Cardiac muscle cell (in vitro differentiated cells and primary cell): Measurements from ENCODE around the gene PIK3CD. TPM values are rescaled to one million over a fixed set of nuclear protein-coding genes. Genes with fewer than 3 reads are reported as not detected.
"Not testable (repeated sequence)": the region's sequence is repeated elsewhere in the genome, so short reads cannot be mapped to it uniquely, and the experiment has no call there.

Experiments used
- DNase-seq, 2 donors: peaks; one replicate each; pipeline versions ENCODE4 v3.0.0 to v3.0.0-alpha.2; 2010 to 2017; ENCODE audit warnings: low read depth in 1 of 2, low spot score in 1 of 2
- H3K27ac ChIP-seq: fragments of 200-600 bp; sonication (generic); 2 replicates; pipeline ENCODE4 v1.5.1; 2016
- H3K27me3 ChIP-seq: fragments of 200-600 bp; sonication (generic); 2 replicates; pipeline ENCODE4 v1.6.0; 2016; ENCODE audit warnings: control low read depth
- H3K36me3 ChIP-seq: fragments of 200-600 bp; sonication (generic); 2 replicates; pipeline ENCODE4 v1.5.1; 2016; ENCODE audit warnings: control low read depth
- H3K4me1 ChIP-seq: fragments of 200-600 bp; sonication (generic); 2 replicates; pipeline ENCODE4 v1.8.1; 2017; ENCODE audit warnings: low read depth, mild to moderate bottlenecking, mixed run types
- H3K4me3 ChIP-seq: fragments of 200-600 bp; sonication (generic); 2 replicates; pipeline ENCODE4 v1.5.1; 2016; ENCODE audit warnings: mild to moderate bottlenecking
- H3K9me3 ChIP-seq: fragments of 200-600 bp; sonication (generic); 2 replicates; pipeline ENCODE4 v1.5.1; 2017; ENCODE audit warnings: low read depth, mild to moderate bottlenecking, control low read depth
- CTCF ChIP-seq: IDR thresholded peaks from 2 replicates; pipeline ENCODE4 v1.5.1; 2012; ENCODE audit warnings: low read depth, mild to moderate bottlenecking, low read length
- polyA plus RNA-seq: library from polyadenylated mRNA; unstranded; fragments of >200 nt; fragmentation: Nextera tagmentation; extraction: Ambion mirVana; gene quantifications from 2 replicates; pipeline ENCODE4 v1.2.1, GENCODE V29; 2016
- total RNA-seq: library from RNA; depleted of rRNA; stranded (reverse); fragments of >200 nt; gene quantifications from 2 replicates; pipeline ENCODE4 v1.2.3, GENCODE V29; 2016

Gene PIK3CD
- total and polyA plus RNA-seq, 2 experiments from 2014 or later, result 3.0 to 7.9 TPM

- Histone ChIP-seq H3K27ac (no peak overlapping the region), H3K9me3 (no peaks in the 10 kb centered on the region), H3K4me3 (no peak overlapping the region), H3K36me3 (peaks cover 23% of the 10 kb centered on the region), H3K27me3 (no peaks in the 10 kb centered on the region), H3K4me1 (no peaks in the 10 kb centered on the region)
- no peak for TF ChIP-seq CTCF
- no peak for DNase-seq
Observed at GRCh38 chr1:9744106-9744799, 92.7 kb downstream of the PIK3CD start.

GRCh38 chr1:9746211-9746610 lies 94.7 kb downstream of the PIK3CD start:
- Histone ChIP-seq H3K4me3 (no peak overlapping the region), H3K9me3 (no peaks in the 10 kb centered on the region), H3K27me3 (no peaks in the 10 kb centered on the region), H3K36me3 (peaks cover 34% of the 10 kb centered on the region), H3K4me1 (no peaks in the 10 kb centered on the region), H3K27ac (no peak overlapping the region)
- peak in 1 of 2 donors; percentile 51 for DNase-seq
- no peak for TF ChIP-seq CTCF

- TF ChIP-seq CTCF, result no peak
- no peaks in the 10 kb centered on the region for H3K4me1 ChIP-seq
- DNase-seq, result peak in 1 of 2 donors; percentile 42
- no peaks in the 10 kb centered on the region for H3K27me3 ChIP-seq
- H3K36me3 ChIP-seq, result peaks cover 33% of the 10 kb centered on the region
- H3K4me3 ChIP-seq, result no peak overlapping the region
- no peak overlapping the region for H3K27ac ChIP-seq
- H3K9me3 ChIP-seq, result no peaks in the 10 kb centered on the region
Observed at GRCh38 chr1:9746651-9747050, 95.1 kb downstream of the PIK3CD start.

- DNase-seq, H3K27ac ChIP-seq, H3K9me3 ChIP-seq, H3K4me3 ChIP-seq, H3K4me1 ChIP-seq, H3K27me3 ChIP-seq: not testable (repeated sequence)
- H3K36me3 ChIP-seq, result peaks cover 16% of the 10 kb centered on the region
Observed at GRCh38 chr1:9748391-9748790, 96.9 kb downstream of the PIK3CD start.

- peaks cover 16% of the 10 kb centered on the region for H3K36me3 ChIP-seq
- DNase-seq, result no peak
- H3K27me3 ChIP-seq, result no peaks in the 10 kb centered on the region
- no peak overlapping the region for H3K4me3 ChIP-seq
- no peak overlapping the region for H3K27ac ChIP-seq
- TF ChIP-seq CTCF, result no peak
- H3K9me3 ChIP-seq, result no peaks in the 10 kb centered on the region
- H3K4me1 ChIP-seq, result no peaks in the 10 kb centered on the region
Observed at GRCh38 chr1:9749361-9749760, 97.8 kb downstream of the PIK3CD start.

- no peak overlapping the region for H3K27ac ChIP-seq
- peaks cover 13% of the 10 kb centered on the region for H3K4me1 ChIP-seq
- H3K36me3 ChIP-seq, result peaks cover 16% of the 10 kb centered on the region
- no peaks in the 10 kb centered on the region for H3K27me3 ChIP-seq
- DNase-seq, result no peak
- H3K9me3 ChIP-seq, result no peaks in the 10 kb centered on the region
- no peak for TF ChIP-seq CTCF
- no peak overlapping the region for H3K4me3 ChIP-seq
Observed at GRCh38 chr1:9751971-9752370, 100.4 kb downstream of the PIK3CD start.
